GM19397 (cell line): Measurements from ENCODE around the gene CSTPP1.

Experiments used
- ATAC-seq: cut with Tn5 transposase; IDR thresholded peaks from one replicate; pipeline ENCODE4 v1.9.1; 2021; ENCODE audit warnings: mild to moderate bottlenecking, moderate library complexity; ENCODE audit not compliant: unreplicated experiment

CSTPP1 gene

GRCh38 chr11:47124675-47125074 is 188.1 kb downstream of the CSTPP1 start:
- ATAC-seq: no peak

GRCh38 chr11:47125083-47125482 is 188.5 kb downstream of the CSTPP1 start:
- ATAC-seq: no peak

- no peak for ATAC-seq
Observed at GRCh38 chr11:47127213-47127612, 190.7 kb downstream of the CSTPP1 start.

- ATAC-seq: no peak
Observed at GRCh38 chr11:47130543-47130942, 194.0 kb downstream of the CSTPP1 start.

DNA sequence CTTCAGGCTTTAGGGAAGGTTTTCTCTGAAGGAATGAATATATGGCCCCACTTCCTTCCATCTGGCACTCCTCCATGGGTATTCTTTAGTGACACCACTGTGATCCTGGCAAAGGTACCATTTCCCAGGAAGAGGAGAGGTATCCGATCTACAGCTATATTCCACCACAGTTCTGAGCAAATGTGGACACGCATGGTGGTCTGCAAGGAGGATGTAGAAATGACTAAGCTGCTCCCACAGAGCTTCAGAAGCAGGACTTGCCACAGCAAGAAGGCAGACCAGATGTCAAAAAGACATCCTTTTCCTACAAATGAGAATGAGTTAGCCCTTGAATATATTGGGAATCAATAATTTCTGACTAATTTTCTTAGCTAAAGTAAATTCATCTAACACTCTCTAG is 194.6 kb downstream of the CSTPP1 start:
- no peak for ATAC-seq

DNA sequence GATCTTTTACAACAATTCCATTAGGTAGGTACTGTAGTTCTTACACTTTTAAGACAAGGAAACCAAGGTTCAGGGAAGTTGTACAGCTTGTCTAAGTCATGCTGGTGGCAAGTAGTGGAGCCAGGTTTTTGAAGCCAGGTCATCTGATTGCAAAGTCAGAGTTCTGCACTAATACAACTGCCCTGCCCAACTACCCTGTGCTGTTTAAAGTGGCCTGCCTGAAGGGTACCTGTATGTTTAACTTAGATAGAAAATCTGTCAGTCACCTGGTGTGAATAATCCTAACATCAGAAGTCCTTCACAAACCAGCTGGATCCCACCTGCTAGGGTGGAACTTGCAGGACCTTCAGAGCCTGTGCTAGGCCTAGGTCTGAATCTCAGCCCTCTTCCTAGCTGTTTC is 195.9 kb downstream of the CSTPP1 start:
- ATAC-seq: no peak

DNA sequence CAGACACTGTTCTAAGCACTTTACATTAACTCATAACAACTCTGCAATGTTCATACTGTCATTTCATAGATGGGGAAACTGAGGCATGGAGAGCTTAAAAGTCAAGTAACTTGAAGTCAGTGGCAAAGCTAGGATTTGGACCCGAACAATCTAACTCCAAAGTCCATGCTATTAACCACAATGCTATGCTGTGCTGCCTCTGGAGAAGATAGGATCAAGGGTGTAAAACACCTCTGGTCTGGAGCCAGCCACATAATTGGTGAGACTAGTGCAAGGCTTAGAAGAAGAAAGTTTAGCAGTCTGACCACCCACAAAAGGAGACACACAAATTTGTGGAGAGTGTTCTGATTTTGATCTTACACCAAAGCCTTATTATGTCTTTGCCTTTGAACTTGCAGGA is 196.4 kb downstream of the CSTPP1 start:
- no peak for ATAC-seq

DNA sequence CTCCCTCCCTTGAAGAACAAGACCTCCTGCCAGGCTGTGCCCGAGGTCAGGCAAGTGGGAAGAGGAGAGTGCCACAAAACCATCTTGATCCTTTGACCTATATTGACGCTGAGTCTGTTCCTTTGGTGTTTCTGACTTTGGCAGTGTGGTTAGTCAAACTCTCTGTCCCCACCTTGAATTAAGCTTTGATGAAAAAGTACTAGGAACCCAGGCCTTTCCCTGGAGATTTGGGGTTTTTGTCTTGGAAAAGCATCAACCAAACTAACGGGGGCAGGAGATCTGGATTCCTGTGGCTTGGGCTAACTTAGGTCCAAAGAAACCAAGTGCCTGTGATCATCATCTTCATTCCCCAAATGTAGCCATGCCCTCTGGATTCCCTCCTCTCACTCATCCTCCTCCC is 199.8 kb downstream of the CSTPP1 start:
- ATAC-seq: no peak

- no peak for ATAC-seq
Observed at GRCh38 chr11:47136921-47137320, 200.4 kb downstream of the CSTPP1 start.

DNA sequence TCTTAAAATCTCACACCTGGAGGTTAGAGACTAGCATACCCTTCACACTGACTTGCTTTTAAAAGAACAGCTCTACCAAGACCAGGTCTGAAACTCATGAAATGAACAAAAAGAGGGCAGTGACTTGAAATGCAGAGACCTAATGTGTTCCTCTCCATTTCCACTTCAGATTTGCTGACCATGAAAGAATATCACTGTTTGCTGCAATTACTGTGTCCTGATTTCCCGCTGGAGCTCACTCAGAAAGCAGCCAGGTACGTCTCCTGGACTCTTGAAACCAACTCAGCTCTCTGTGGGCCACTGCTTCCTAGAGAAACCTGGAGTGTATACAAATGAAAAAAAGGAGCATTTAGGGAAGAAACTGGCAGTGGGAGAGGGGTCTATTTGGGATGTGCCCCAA is 200.9 kb downstream of the CSTPP1 start:
- ATAC-seq: no peak

DNA sequence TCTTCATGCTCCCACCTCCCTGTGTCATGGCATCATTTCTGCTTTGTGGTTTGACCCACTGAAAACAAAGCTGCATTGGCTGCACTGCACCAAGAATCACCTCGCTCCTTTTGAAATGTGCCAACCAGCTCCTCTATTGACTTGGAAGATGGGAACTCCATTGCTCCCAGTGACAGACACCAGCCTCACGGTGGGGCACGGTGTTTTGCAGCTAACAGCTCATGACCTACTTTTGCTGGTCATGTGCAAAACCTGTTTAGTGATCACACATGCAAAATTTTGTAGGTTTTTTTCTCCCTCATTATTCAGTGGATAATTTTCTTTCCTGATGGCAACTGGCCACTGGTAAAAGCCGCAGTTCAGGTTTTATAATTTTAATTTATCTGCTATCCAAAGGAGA is 203.3 kb downstream of the CSTPP1 start:
- no peak for ATAC-seq

DNA sequence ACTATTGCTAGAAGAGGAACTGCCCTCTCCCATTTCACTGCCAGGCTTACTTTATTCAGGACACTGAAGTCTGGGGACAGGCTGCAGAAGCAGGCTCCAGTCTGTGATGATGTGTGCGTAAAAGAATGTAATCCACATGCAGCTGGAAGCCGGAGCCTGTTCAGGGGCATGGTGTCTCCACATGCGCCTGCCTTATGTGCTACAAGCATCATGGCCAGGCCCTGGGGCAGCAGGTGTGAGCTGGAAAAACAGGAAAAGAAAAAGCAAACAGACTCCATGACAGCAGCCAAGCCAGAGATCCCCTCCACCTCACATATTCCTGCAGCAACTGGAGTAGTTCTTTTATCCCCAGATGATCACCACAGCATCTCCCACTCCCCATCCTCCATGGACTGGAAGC is 206.8 kb downstream of the CSTPP1 start:
- no peak for ATAC-seq

DNA sequence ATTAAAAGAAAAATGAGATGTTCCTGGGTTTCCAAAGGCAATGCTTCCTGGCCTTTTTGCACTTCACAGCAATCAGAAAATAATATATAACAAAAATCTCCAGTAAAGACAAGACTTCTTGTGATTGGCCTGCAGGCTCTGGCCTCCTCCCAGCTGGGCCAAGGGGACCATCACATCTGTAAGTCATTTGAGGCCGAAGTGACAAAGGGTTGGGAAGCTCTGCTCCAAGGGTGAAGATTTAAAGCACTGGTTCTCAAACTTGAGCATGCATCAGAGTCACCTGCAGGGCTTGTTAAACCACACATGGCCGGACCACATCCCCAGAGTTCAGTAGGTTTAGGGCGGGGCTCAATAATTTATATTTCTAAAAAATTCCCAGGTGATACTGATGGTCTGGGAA is 208.0 kb downstream of the CSTPP1 start:
- no peak for ATAC-seq

DNA sequence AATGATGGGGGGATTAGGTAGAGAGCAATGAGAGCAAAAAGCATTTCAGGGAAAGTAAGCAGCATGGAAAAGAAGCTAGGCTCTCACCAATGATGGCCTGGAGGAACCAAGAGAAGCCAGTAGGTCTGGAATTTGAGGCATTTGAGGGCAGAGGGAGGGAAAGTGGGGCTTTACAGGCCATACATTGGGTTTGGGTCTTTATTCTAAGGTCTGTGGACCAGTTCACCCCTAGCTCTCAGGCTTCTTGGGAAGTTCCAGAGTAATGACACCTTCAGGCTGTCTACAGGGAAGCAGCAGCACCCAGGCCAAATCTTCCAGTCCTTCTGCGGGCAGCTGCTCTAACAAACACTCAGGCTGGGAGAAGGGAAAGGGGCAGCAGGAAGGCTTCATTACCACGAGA is 210.7 kb downstream of the CSTPP1 start:
- no peak for ATAC-seq

GRCh38 chr11:47147681-47148080 is 211.1 kb downstream of the CSTPP1 start:
- no peak for ATAC-seq

DNA sequence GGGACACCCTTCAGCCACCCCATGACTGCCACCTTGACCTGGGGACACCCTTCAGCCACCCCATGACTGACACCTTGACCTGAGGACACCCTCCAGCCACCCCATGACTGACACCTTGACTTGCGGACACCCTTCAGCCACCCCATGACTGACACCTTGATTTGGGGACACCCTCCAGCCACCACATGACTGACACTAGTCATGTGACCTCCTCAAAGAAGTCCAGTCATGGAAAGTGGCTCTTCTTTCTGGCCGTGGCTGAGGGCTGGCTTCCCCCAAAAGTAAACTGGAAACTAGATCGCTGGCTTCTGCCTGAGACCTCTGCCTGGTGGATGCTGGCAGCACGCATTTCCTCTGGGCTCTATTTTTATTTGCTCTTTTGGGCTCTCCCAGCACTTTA is 211.7 kb downstream of the CSTPP1 start:
- ATAC-seq: no peak

DNA sequence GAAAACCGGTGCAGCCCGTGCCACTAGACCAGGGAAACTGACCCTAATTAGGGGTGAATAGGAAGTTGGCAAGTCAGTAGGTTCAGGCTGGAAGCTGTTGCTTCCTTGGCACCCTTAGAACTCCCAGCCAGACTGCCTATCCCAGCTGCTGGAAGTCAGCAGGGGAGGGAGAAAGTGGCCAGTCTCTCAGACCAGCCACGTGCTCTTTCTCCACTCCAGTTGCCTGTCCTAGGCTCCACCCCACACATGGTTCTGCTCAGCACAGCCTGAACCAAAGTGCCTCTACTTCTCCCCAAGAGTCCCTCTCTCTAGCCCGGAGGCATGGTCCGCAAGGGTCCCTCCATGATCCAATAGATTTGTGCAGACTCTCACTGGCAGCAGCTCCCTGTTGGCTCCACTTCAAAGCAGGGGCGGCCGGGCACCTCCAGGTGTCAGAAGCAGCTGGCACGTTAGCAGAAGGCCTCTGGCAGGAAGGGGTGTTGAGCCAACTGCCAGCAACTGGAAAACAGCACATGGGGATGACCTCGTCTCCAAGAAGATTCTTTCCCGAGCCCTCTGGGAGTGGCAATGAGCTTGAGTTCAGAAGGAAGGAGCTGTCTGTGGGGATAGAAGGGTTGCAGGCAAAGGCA is 212.5 kb downstream of the CSTPP1 start:
- ATAC-seq: no peak

DNA sequence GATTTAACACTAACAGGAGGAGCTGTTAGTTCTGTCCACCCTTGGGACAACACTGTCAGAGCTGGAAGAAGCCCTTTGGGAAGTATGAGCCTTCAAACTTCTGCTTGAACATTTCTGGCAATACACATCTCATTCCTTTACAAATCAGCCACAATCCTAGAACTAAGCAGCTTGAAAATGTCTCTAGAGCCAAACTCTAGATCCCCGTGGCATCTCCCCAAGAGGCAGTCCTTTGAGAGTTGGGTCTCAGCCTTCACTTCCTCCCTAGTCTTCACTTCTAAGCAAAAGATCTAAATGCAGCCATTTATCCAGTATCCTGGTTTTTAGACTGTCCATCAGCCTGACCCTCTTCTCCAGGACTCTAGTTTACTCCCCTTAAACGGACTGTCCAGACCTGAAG is 213.2 kb downstream of the CSTPP1 start:
- ATAC-seq: no peak

DNA sequence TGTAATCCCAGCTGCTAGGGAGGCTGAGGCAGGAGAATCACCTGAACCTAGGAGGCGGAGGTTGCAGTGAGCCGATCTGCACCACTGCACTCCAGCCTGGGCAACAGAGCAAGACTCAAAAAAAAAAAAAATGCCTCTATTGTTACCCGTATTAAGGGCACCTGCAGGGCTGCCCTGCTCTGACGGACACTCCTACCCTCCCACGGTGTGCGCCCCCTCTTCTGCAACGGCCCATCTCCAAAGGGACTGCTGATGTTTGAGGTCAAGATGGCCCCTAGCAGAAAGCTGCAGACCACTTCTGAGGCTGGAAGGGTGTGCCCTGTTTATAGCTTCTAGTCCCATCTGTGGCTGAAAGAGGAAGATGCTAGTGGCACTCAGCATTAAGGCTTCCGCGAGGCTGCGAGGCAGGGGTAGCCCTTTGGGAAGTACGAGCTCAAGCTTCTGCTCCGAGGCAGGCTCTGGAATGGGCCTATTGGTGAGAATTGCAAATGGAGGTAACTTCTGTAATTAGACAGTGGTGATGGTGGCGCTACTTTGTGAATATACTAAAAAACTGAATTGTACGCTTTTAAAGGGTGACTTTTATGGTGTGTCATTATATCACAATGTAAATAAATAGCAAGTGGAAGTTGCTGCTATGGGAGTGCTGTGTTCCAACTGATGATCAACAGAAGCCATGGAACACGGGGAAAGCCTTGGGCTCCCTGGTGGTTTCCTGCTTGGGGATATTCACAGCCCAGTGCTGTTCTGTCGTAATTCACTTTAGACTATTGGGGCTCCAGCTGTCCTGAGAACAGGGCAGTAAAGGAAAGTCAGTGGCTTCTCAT is 215.8 kb downstream of the CSTPP1 start:
- ATAC-seq: no peak

- no peak for ATAC-seq
Observed at GRCh38 chr11:47152953-47153950, 216.7 kb downstream of the CSTPP1 start.
